Vagina (tissue), 2 donors: Measurements from ENCODE around the gene MYEOV. TPM values are rescaled to one million over a fixed set of nuclear protein-coding genes. Genes with fewer than 3 reads are reported as not detected.

ENCODE experiments used
- DNase-seq, 2 donors: peaks; one replicate each; pipeline ENCODE4 v3.0.0-alpha.2; 2017; ENCODE audit errors: extremely low spot score in 2 of 2
- H3K27ac ChIP-seq: fragments of 200-600 bp; sonication (generic); one replicate; pipeline ENCODE4 v1.5.1; 2019
- H3K27me3 ChIP-seq: fragments of 200-600 bp; sonication (generic); one replicate; pipeline ENCODE4 v1.5.1; 2019
- H3K36me3 ChIP-seq, 2 donors: fragments of 200-600 bp; sonication (generic); one replicate each; pipeline ENCODE4 v1.5.1; 2017 to 2019
- H3K4me1 ChIP-seq: fragments of 200-600 bp; sonication (generic); one replicate; pipeline ENCODE4 v1.5.1; 2019
- H3K4me3 ChIP-seq, 2 donors: fragments of 200-600 bp; sonication (generic); 1 replicate in 1 of 2; 2 replicates in 1 of 2; pipeline ENCODE4 v1.5.1; 2016 to 2019
- H3K9me3 ChIP-seq: fragments of 200-600 bp; sonication (generic); one replicate; pipeline ENCODE4 v1.5.1; 2019
- CTCF ChIP-seq, 3 experiments: fragments of 450-650 bp in 2 of 3; fragments of 200-600 bp in 1 of 3; sonication (generic) in 1 of 3; IDR thresholded peaks; one replicate each; pipeline ENCODE4 v1.5.1; 2017 to 2019; ENCODE audit warnings: antibody characterized with exemption in 3 of 3, mild to moderate bottlenecking in 2 of 3, moderate library complexity in 2 of 3
- POLR2A ChIP-seq, 2 donors: fragments of 450-650 bp; IDR thresholded peaks; one replicate each; pipeline ENCODE4 v1.6.1; 2017; ENCODE audit warnings: antibody characterized with exemption in 2 of 2, mild to moderate bottlenecking in 2 of 2, moderate library complexity in 2 of 2
- POLR2AphosphoS5 ChIP-seq, 2 donors: sonication (generic); formaldehyde crosslinking; IDR thresholded peaks; one replicate each; pipeline ENCODE4 v1.9.0; 2017; ENCODE audit warnings: antibody characterized with exemption in 2 of 2, mild to moderate bottlenecking in 2 of 2, low read depth in 1 of 2; ENCODE audit not compliant: insufficient read depth in 1 of 2
- intact Hi-C: fragments of 100-400 bp; cut with DNase I; formaldehyde crosslinking; loops from one replicate; pipeline ENCODE4 v1.15.1; 2023
- total RNA-seq: library from RNA; depleted of rRNA; stranded (reverse); fragments of >200 nt; gene quantifications from one replicate; pipeline ENCODE4 v1.2.3, GENCODE V29; 2016

MYEOV gene
- total RNA-seq, 1 donor from 2014 or later, result 13.3 TPM

DNA sequence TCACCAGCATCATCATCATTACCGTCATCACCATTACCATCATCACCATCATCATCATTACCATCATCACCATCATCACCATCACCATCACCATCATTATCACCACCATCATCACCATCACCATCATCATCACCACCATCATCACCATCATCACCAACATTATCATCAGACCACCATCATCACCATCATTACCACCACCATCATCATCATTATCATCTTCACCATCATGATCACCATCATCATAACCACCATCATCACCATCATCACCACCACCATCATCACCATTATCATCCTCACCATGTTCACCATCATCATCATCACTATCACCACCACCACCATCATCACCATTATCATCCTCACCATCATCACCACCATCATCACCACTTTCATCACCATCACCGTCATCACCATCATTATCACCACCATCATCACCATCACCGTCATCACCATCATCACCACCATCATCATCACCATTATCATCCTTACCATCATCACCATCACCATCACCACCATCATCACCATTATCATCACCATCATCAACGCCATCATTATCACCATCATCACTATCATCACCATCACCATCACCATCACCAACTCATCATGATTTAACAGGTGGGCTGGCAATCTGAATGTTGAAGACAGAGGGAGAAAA lies 2.4 kb upstream of the MYEOV start:
- H3K27ac ChIP-seq, result no peak overlapping the region
- DNase-seq, result no peak
- peaks cover 17% of the 10 kb centered on the region for H3K4me1 ChIP-seq
- H3K27me3 ChIP-seq, result no peaks in the 10 kb centered on the region
- TF ChIP-seq CTCF (IDR thresholded peaks at IDR 0.05), result no peak
- no peak for TF ChIP-seq POLR2AphosphoS5 (IDR thresholded peaks at IDR 0.05; ENCODE audit: insufficient read depth in 1 of 2, low read depth in 1 of 2)
- TF ChIP-seq POLR2A (IDR thresholded peaks at IDR 0.05), result no peak
- no peaks in the 10 kb centered on the region for H3K36me3 ChIP-seq
- H3K4me3 ChIP-seq, result no peak overlapping the region
- intact Hi-C loops, result no loop called here
- no peaks in the 10 kb centered on the region for H3K9me3 ChIP-seq

- intact Hi-C loops, result no loop called here
- Histone ChIP-seq H3K9me3 (no peaks in the 10 kb centered on the region), H3K27me3 (no peaks in the 10 kb centered on the region), H3K36me3 (no peaks in the 10 kb centered on the region), H3K27ac (no peak overlapping the region), H3K4me1 (peaks cover 24% of the 10 kb centered on the region), H3K4me3 (no peak overlapping the region)
- DNase-seq, result no peak
- TF ChIP-seq CTCF (IDR thresholded peaks at IDR 0.05) (peak in 2 of 3 experiments; percentile 26 to 29), POLR2AphosphoS5 (IDR thresholded peaks at IDR 0.05; ENCODE audit: insufficient read depth in 1 of 2, low read depth in 1 of 2) (no peak)
Observed at GRCh38 chr11:69292221-69292648, 1.7 kb upstream of the MYEOV start.

- Histone ChIP-seq H3K4me1 (peaks cover 32% of the 10 kb centered on the region), H3K36me3 (no peaks in the 10 kb centered on the region), H3K9me3 (no peaks in the 10 kb centered on the region), H3K27ac (no peak overlapping the region), H3K4me3 (no peak overlapping the region), H3K27me3 (no peaks in the 10 kb centered on the region)
- TF ChIP-seq POLR2AphosphoS5 (IDR thresholded peaks at IDR 0.05; ENCODE audit: insufficient read depth in 1 of 2, low read depth in 1 of 2), result no peak
- TF ChIP-seq CTCF (IDR thresholded peaks at IDR 0.05), result no peak
- no peak for TF ChIP-seq POLR2A (IDR thresholded peaks at IDR 0.05)
- intact Hi-C loops, result no loop called here
- DNase-seq, result no peak
Observed at GRCh38 chr11:69293087-69293486, 868 bp upstream of the MYEOV start.

DNA sequence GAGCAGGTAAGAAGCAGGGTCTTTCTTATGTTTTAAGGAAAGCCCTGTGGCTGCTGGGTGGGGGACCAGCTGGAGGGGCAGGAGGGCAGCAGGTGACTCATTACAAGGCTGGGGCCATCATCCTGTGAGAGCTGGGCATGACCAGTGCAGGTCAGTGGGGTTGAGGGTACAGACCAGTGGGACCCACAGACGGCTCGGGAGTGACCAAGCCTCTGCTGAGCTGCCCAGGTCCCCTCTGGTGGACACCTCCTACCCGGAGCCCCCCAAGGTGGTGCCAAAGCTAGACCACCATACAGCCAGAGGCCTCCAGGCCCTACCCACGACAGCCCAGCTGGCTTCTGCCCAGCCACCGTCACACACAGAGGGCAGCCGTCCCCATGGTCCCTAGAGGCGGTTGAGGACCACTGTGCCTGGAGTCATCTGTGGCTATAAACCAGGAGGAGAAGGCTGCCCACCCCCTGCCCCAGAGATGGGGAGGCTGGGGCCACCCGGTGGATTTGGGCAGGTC lies 670 bp downstream of the MYEOV start:
- Histone ChIP-seq H3K4me3 (no peak overlapping the region), H3K4me1 (peaks cover 47% of the 10 kb centered on the region), H3K9me3 (no peaks in the 10 kb centered on the region), H3K27ac (no peak overlapping the region), H3K27me3 (no peaks in the 10 kb centered on the region), H3K36me3 (no peaks in the 10 kb centered on the region)
- TF ChIP-seq POLR2A (IDR thresholded peaks at IDR 0.05) (no peak), CTCF (IDR thresholded peaks at IDR 0.05) (no peak), POLR2AphosphoS5 (IDR thresholded peaks at IDR 0.05; ENCODE audit: insufficient read depth in 1 of 2, low read depth in 1 of 2) (no peak)
- intact Hi-C loops, result loop anchor here (5.0 kb wide), 1 partner anchor 348 kb away; the partner anchor contains the start of gene CCND1
- no peak for DNase-seq
